ENCODE measurements around the gene IGSF21.

DNA sequence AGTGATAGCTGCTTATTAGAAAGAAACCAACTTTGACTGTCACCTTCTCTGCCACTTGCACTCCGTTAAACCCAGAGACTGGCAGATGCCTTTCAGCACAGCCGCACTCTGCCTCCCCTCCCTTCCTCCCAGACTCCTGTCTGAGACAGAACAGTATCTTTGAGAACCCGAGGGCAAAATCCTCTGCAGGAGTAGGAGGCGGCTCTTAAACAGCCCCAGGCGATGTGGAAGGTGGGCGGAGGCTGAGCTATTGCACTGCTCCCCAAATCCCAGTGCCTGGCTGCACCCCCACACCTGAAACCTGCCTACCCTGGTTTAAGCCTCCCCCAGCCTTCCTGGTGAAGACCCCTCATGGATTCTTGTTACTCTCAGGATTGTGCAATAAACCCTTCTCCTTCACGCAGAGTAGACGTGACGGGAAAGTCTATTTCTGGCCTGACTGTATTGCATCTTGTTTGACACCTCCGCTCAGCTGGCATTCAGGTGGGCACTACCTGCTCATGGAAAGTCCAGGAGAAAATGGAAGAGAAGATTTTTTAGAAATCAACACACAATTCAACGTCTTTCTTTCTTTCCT is 34.4 kb upstream of the IGSF21 start:
- TF ChIP-seq, protein P1, sequence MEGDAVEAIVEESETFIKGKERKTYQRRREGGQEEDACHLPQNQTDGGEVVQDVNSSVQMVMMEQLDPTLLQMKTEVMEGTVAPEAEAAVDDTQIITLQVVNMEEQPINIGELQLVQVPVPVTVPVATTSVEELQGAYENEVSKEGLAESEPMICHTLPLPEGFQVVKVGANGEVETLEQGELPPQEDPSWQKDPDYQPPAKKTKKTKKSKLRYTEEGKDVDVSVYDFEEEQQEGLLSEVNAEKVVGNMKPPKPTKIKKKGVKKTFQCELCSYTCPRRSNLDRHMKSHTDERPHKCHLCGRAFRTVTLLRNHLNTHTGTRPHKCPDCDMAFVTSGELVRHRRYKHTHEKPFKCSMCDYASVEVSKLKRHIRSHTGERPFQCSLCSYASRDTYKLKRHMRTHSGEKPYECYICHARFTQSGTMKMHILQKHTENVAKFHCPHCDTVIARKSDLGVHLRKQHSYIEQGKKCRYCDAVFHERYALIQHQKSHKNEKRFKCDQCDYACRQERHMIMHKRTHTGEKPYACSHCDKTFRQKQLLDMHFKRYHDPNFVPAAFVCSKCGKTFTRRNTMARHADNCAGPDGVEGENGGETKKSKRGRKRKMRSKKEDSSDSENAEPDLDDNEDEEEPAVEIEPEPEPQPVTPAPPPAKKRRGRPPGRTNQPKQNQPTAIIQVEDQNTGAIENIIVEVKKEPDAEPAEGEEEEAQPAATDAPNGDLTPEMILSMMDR (IDR thresholded peaks at IDR 0.05), result no peak
- TF ChIP-seq POLR2A (IDR thresholded peaks at IDR 0.05), result no peak
